Colon (tissue), 2 donors: ENCODE results near the gene SPTY2D1.
"Not testable (repeated sequence)": the region's sequence is repeated elsewhere in the genome, so short reads cannot be mapped to it uniquely, and the experiment has no call there.

Experiments used
- FAIRE-seq: peaks from 2 replicates; lab custom pipeline; 2012; peaks lifted over from hg19 to GRCh38; lab: Jason Lieb, UNC
- donor health status: control.
- donor health status: control.

The SPTY2D1 gene, protein sequence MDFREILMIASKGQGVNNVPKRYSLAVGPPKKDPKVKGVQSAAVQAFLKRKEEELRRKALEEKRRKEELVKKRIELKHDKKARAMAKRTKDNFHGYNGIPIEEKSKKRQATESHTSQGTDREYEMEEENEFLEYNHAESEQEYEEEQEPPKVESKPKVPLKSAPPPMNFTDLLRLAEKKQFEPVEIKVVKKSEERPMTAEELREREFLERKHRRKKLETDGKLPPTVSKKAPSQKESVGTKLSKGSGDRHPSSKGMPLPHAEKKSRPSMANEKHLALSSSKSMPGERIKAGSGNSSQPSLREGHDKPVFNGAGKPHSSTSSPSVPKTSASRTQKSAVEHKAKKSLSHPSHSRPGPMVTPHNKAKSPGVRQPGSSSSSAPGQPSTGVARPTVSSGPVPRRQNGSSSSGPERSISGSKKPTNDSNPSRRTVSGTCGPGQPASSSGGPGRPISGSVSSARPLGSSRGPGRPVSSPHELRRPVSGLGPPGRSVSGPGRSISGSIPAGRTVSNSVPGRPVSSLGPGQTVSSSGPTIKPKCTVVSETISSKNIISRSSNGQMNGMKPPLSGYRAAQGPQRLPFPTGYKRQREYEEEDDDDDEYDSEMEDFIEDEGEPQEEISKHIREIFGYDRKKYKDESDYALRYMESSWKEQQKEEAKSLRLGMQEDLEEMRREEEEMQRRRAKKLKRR

DNA sequence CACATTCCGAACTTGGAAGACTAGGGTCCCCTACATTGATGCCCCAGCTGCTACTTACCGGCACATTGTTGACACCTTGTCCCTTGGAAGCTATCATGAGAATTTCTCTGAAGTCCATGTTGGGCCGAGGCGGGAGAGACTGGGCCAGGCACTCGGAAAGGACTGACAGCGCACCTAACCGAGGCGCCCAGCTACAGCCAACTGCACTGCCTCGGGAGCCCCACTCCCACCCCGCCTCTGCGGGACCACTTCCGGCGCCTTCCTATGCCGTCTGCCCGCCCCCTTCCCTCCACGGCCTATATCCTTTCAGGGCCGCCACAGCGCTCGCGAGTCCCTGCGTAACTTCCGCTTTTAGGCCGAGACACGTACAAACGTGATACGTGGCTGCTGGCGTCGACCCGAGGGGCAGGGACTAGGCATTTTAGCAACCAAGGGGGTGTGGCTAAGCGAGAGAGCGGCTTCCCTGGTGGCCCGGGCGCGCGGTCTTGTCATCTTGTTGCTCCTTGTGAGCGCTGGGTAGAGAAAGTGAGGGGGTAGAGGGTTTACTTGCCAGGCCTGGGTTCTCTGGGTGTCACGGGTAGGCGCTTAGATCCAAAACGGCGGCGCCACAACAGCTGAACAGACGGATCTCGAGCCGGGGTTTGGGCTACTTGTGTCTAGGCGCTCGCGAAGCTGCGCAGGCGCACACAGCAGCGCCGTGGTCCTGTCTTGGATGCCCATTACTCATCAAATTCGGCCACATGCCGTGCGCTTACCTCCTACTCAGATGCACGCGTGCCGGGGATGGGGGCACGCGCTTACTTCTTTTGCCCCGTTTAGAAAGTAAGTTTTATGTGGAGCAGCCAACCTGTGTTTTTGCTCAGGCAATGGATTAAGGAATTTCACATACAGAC lies at the start of gene SPTY2D1:
Gene SPTY2D1 (minus strand): TSS at position 203 of the 893 bp plus-strand sequence. CDS start 85 bp downstream, at position 118.
- FAIRE-seq: no peak

DNA sequence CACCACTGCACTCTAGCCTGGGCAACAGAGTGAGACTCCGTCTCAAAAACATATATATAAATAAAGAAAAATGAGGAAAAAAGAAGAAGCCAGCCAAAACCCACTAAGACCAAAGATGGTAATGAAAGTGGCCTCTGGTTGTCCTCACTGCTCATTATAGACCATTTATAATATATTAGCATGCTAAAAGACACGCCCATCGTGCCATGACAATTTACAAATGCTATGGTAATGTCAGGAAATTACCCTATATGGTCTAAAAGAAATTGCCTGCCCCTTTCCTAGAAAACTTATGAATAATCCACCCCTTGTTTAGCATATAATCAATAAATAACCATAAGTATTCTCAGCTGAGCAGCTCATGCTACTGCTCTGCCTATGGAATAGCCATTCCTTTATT lies 48.3 kb upstream of the SPTY2D1 start:
- no peak for FAIRE-seq

DNA sequence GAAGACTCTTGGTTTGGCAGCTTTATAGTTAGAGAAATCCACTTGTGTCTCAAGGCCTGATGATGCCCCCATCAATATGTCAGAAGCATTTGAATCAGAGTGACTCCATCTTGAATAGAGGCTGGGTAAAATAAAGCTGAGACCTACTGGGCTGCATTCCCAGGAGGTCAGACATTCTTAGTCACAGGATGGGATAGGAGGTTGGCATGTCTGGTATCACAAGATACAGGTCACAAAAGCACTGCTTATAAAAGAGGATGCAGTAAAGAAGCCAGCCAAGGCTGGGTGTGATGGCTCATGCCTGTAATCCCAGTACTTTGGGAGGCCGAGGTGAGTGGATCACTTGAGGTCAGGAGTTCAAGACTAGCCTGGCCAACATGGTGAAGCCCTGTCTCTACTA lies 47.8 kb upstream of the SPTY2D1 start:
- not testable (repeated sequence) for FAIRE-seq

DNA sequence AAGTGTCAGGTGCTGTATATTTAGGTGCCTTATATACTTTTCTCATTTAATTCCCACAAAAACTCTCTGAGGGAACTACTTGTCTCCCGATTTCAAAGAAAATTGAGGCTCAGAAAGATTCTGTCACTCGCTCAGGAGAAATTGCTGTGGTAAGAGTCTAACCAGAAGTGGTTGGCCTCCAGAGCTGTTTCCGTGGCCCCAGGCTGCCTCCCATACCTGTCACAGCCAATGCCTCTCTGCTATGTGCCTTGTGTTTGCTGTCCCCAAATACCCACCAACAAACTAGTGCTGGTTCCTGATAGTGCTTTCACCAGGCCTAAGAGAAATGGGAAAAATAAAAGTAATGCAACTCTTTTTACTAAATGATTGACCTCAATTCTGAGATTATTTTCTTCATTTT lies 43.4 kb upstream of the SPTY2D1 start:
- no peak for FAIRE-seq

DNA sequence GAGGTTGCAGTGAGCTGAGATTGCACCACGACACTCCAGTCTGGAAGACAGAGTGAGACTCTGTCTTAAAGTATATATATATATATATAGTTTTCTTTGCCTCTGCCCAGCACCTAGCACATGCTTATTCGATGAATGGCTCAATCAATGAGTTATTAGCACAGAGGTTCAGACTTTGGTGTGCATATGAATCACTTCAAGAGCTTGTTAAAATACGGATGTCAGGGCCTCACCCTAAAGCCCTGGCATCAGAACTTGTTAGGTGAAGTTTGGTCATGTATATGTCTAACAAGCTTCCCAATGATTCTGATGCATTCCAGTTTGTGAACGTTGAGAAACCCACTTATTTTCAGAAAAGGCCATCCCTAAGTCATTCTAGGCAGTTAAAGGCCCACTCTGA lies 42.7 kb upstream of the SPTY2D1 start:
- FAIRE-seq: no peak

DNA sequence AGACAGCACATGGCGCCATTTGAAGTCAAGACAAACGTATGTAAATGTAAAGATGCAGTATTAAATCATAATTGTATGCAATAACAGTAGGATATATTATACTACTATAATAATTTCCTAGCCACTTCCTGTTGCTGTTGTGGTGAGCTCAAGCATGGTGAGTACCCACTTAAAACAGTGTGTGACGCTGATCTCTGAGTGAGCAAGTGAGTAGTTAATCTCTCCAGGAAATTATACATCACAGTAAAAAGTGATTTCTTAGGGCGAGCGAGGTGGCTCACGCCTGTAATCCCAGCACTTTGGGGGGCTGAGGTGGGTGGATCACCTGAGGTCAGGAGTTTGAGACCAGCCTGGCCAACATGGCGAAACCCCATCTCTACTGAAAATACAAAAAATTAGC lies 38.1 kb upstream of the SPTY2D1 start:
- not testable (repeated sequence) for FAIRE-seq

DNA sequence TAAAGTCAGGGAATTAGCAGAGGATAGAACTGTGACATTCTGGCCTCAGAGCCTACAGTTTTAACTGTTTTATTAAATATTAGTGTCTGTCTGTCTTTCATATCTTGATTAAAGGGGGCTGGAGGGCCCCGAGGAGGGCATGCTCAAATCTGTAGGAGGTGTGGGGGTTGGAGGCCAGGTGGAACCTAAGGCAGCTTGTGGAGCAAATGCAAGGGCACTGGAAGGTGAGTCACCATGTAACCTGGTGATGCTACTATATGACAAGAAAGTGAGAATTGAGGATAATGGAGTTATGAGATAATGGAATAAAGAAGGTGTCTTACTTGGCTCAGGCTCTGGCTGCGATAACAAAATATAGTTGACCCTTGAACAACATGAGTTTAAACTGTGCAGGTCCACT lies 37.1 kb upstream of the SPTY2D1 start:
- no peak for FAIRE-seq

DNA sequence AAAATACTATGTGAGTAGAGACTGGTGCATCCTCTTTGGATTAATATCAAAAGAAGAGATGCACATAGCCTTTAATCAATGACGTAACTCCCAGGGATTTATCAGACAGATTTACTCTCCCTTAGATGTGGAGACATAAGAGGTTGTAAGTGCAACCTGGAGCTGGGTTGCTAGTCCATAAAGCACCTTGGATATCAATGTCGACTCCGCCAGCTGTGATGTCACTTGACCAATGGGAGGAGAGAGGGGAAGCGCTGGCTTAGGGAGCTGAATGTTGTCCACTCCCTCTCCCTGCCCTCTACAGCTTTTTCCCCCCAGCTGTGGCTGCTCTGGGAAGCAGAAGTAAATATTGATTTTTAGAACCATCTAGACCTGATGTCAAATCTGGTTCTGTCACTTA lies 35.6 kb upstream of the SPTY2D1 start:
- FAIRE-seq: no peak

DNA sequence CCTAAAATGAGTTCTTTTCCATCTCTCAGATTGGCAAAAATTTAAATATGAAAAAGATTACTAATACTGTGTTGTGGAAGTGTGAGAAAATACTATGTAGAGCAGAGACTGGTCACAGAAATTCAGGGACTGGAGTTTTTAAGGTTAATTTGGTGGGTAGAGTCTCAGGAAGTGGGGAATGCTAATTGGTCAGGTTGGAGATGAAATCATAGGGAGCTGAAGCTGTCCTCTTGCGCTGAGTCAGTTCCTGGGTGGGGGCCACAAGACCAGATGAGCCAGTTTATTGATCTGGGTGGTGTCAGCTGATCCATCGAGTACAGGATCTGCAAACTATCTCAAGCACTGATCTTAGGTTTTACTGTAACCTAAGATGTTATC lies 35.1 kb upstream of the SPTY2D1 start:
- FAIRE-seq: no peak

DNA sequence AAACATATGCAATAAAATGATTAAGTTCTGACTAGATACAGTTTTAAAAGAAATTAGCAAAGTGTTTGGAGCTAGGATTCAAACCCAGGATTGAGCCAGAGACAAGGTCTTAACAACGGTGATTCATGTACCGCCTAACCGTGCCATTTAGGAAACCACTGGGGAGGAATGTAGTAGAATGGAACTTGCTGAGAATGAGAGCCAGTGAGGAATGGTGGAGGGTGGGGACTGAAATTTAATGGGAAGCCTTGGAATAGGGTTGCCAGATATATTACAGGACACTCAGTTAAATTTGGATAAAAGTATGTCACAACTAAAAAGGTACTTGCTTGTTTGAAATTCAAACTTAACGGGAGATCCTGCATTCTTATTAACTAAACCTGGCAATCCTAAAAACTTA lies 34.0 kb upstream of the SPTY2D1 start:
- FAIRE-seq: no peak

DNA sequence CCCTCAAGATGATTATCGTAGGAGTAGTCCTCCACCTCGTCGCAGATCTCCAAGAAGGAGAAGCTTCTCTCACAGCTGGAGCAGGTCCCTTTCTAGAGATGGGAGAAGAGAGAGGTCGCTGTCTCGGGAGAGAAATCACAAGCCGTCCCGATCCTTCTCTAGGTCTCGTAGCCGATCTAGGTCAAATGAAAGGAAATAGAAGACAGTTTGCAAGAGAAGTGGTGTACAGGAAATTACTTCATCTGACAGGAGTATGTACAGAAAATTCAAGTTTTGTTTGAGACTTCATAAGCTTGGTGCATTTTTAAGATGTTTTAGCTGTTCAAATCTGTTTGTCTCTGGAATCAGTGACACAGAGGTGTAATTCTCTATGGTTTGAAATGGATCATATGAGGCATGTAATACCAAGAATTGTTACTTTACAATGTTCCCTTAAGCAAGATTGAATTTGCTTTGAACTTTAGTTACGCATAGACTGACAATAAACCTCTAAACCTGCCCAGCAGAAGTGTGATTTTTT lies 31.3 kb upstream of the SPTY2D1 start:
- FAIRE-seq: peak; percentile 10

DNA sequence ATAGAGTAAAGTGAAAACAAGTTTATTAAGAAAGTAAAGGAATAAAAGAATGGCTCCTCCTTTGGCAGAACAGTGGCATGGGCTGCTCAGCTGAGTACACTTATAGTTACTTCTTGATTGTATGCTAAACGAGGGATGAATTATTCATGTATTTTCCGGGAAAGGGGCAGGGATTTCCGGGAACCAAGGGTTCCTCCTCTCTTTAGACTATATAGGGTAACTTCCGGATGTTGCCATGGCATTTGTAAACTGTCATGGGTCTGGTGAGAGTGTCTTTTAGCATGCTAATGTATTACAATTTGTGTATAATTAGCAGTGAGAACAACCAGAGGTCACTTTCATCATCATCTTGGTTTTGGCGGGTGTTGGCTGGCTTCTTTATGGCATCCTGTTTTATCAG lies 23.5 kb upstream of the SPTY2D1 start:
- FAIRE-seq: no peak

DNA sequence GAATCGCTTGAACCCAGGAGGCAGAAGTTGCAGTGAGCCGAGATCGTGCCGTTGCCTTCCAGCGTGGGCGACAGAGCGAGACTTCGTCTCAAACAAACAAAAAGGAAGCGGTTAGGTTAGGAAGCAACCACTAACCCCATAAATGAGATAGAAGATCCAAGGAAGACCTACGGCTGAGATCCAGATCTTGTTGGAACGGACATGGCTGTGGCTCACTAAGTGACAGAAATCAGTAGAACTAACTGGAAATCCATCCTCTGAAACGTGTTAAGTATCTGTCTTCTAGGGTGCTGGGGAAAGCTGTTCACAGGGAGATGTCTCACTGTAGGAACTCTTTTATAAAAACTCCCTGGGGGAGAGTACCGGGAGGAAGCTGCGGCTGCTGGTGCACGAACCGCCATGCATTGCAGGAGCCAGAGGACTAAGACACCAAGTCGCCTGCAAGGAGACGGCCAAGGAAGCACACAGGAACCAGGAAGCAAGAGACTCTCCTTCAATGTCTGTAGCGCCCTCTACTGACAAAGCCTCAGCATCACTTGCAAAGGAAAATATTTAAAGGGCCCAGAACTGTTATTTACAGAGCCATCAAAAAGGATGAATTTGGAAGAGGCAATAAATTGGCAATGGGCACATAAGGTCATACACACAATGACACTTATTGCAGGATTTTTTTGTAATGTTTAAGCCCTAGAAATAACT lies 16.9 kb upstream of the SPTY2D1 start:
- FAIRE-seq: no peak

DNA sequence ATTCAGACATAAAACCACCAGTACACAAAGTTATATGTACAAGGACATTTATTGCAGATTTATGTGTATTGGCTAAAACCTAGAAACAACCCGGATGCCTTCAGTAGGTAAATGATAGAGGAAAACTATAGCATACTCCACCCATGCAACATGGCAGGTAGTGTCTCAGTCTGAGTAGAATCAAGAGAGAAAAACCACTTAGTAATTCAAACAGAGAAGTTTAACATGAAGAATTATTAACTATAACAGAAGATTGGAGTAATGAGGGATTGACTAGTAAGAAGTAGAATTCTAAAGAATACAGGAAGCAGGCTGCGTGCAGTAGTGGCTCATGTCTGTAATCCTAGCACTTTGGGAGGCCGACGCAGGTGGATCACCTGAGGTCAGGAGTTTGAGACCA lies 16.2 kb upstream of the SPTY2D1 start:
- no peak for FAIRE-seq

DNA sequence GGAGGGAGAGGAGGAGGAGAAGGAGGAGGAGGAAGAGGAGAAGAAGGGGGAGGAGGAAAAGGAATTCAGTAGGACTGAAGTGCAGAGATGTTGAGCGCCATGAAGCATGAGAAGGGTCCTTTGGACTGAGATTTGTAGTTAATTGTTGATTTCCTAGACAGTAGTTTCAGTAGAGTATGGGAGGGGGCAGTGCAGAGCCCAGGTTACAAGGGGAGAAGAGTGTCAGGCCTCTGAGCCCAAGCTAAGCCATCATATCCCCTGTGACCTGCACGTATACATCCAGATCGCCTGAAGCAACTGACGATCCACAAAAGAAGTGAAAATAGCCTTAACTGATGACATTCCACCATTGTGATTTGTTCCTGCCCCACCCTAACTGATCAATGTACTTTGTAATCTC lies 8.9 kb upstream of the SPTY2D1 start:
- FAIRE-seq: not testable (repeated sequence)

DNA sequence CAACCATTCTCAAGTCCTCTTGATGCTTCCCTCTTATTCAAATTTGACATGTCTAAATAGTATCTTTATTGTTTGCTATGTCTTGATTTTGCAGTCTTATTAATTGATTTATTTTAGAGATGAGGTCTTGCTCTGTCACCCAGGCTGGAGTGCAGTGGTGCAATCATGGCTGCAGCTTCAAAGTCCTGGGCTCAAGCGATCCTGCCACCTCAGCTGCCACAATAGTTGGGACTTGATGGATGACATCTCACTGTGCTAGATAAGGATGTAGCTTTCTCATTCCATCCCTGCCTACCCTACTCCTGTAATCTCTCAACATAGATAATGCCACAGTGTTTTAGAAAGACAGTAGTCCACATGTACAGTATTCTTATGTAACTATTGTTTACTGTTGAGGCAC lies 7.5 kb upstream of the SPTY2D1 start:
- no peak for FAIRE-seq

DNA sequence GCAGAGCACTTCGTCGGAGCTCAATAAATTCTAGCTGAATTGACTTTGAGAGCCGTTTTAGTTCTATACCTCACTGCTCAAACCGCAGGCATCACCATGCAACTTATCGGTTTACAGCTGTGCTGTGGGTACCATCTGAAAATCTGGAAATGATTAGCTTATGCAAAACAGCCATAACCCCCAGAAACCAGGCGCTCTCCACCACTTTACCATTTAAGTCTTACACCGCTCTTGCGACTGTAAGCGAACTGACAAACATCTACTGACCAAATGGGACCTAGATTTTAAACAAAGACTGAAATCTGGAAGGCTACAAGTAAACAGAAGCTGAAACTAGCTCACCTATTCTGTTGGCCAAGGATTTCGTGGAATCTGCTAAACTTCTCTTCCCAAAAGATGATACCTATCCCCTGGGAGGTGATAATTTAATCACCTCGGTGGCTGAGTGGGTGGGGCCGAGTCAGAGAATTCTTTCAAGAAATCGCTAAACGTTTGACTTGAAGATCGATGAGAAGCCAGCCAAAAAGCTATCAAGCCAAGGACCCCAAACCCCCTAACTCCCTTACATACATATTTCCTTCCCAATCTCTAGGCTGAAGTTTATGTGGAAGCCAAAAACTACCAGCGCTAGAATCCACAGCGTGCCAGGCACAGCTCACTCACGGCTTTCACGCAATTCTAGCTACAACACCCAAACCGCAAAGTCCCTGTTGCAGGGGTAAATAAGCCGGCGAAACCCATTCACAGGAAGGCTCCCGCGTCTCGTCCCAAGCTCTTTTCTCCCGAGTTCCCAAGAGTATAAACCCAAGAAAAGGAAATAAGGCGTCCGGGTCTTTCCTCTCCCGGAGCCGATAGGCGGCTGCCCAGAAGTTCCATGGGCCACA lies 644 bp downstream of the SPTY2D1 start:
- FAIRE-seq: no peak

DNA sequence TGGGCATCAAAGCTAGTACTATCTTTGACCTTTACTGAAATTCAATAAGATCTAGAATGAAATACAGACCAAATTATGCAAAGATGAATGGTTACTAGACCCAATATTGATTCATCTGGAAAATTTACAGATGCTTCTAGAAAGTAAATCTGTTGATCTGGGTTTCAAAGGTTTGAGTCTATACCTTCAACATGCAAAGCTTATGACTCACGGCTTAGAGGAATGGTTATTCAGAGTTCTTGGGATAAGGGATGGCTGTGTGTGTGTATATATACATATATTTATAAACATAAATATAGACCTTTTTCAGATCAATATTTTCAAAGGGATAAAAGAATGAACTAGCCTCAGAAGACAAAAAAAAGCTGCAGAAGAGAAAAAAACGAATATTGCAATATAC lies 1.3 kb downstream of the SPTY2D1 start:
- no peak for FAIRE-seq

DNA sequence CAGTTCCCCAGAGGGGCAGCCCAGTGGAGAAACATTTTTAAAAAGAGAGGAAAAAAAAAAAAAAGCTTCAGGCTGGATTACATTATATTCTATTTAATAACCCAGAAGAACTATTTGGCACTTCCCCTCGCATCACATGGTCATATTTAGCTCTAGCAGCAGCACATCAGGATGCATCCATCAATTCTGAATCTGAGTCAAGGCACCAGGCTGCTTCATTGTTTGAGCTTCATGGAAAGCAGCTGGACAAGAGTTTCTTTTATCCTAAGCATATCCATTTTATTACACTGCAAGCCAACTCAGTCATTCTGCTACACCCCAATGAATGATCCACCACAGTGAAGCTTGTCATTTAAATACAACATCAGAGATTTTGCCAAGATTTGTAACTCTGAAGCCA lies 10.0 kb downstream of the SPTY2D1 start:
- no peak for FAIRE-seq

DNA sequence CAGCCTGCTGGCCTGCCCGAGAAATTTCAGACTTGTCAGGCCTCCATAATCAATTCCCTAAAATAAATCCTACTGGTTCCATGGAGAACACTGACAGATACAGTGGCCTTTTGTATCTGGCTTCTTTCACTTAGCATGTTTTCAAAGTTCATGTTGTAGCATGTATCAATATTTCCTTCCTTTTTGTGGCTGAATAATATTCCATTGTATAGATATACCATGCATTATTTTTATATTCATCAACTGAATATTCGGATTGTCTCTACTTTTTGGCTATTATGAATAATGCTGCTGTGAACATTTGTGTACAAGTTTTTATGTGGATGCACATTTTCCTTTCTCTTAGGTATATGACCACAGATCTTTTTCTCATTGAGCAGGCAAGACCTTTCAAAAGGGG lies 10.4 kb downstream of the SPTY2D1 start:
- no peak for FAIRE-seq
